ENCODE data around the gene HP. TPM values are rescaled to one million over a fixed set of nuclear protein-coding genes. Genes with fewer than 3 reads are reported as not detected.

HP gene
- total and polyA plus RNA-seq, 2 of the 4 experiments (the other 2 are of a cell fraction), result not detected

DNA sequence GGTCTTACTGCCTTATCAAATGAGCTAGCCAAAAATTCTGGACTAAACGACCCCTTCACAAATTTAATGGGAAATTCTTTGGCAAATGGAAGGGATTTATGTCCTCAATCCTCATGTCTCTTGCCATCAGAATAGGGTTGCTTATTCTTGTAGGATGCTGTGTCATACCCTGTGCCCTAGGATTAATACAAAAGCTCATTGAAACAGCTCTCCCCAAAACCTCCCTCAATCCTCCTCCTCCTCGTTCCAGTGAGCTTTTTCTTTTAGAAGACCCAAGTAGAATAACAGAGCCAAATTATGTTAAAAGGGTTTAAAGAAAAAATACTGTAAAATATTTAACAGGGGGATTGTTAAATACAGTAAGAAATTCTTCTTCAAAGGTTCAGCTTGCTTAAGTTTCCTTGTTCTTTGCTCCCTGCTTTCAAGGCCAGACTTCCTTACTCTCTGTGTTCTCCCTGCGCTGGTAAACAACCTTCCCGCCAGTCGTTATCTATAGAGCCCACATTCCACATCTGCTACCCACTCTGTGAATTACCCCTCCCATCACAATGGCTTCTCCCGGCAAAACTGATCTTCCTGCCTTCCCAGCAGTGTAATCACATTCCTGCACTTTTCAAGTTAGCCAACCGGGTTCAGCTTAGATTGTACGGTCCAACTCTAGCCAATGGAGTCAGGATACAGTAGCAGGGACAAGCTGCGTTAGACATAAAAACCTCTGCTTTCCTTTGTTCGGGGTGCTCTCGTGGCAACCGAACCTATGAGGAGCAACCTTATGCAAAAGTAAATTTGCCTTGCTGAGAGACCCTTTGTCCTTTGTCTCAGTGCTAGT is 18.4 kb downstream of the HP start (continued):
- TF ChIP-seq, protein P1, sequence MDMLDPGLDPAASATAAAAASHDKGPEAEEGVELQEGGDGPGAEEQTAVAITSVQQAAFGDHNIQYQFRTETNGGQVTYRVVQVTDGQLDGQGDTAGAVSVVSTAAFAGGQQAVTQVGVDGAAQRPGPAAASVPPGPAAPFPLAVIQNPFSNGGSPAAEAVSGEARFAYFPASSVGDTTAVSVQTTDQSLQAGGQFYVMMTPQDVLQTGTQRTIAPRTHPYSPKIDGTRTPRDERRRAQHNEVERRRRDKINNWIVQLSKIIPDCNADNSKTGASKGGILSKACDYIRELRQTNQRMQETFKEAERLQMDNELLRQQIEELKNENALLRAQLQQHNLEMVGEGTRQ (IDR thresholded peaks at IDR 0.05; ENCODE audit: low read depth, low read length), result no peak

DNA sequence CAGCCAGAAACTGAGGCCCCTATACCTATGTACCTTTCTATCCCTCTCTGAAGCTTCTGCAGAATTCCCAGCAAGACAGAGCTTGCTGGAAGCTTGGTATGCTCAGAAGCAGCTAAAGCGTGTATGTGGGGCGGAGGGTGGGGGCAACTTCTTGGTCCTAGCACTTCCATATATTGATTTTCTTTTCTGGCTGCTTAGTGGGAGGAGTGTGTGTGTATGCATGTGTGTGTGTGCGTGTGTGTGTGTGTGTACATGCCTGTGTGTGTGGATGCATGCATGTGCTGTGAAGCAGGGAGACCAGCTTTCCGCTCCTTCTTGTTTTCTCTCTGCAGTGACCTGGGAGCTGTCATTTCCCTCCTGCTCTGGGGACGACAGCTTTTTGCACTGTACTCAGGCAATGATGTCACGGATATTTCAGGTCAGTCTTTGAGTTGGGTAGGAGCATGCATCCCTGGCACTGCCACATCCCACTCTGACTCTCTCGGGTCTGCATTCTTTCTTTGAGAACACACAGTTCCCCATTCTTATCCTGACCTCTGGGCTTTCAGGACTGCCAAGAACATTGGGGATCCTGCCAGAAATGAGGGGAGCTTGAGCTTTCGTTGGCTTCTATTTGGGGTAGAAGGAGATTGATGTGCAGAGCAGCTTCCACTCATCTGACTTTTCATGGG is 19.4 kb downstream of the HP start:
- no peak overlapping the region for H2BK20ac ChIP-seq (ENCODE audit: low read depth, low read length)
- no peak overlapping the region for H2AK9ac ChIP-seq (replicated peaks; ENCODE audit: low read depth, low read length, poor library complexity)
- no peak overlapping the region for H2BK15ac ChIP-seq (ENCODE audit: low read depth, low read length)
- dilution Hi-C loops (cut with HindIII; ENCODE audit: low sequenced_read_pairs, unreplicated experiment), result no loop called here
- no peaks in the 10 kb centered on the region for H3K27me3 ChIP-seq (ENCODE audit: control insufficient read depth, insufficient read depth, low read length)
- peak; percentile 25 for ATAC-seq (ENCODE audit: low read depth)
- POLR2A ChIA-PET (ENCODE audit: unreplicated experiment), result no interaction called here
- no peaks in the 10 kb centered on the region for H3K9me3 ChIP-seq (ENCODE audit: control insufficient read depth, insufficient read depth, low read length)
- no peak overlapping the region for H2BK5ac ChIP-seq (ENCODE audit: low read depth, low read length, poor library complexity, severe bottlenecking)
- no peak overlapping the region for H3K4me3 ChIP-seq (ENCODE audit: insufficient read depth, low read depth, low read length)
- no peak overlapping the region for H3K27ac ChIP-seq (ENCODE audit: insufficient read depth, low read length)
- H4K5ac ChIP-seq (ENCODE audit: low read depth, low read length), result no peak overlapping the region
- H3K14ac ChIP-seq (replicated peaks; ENCODE audit: low read depth, low read length), result no peak overlapping the region
- CTCF ChIA-PET, result no interaction called here
- no peak overlapping the region for H3K4ac ChIP-seq (ENCODE audit: low read depth, low read length)
- no peak overlapping the region for H2AK5ac ChIP-seq (ENCODE audit: low read depth, low read length)
- DNase-seq, result no peak
- H3K23ac ChIP-seq (ENCODE audit: low read depth, low read length), result no peak overlapping the region
- H3K9ac ChIP-seq (ENCODE audit: low read depth, low read length), result no peak overlapping the region
- H2AFZ ChIP-seq (replicated peaks; ENCODE audit: low read length, poor library complexity), result peak overlapping the region; percentile 7
- H2BK120ac ChIP-seq (ENCODE audit: low read depth, low read length), result no peak overlapping the region
- WGBS, 2 experiments (ENCODE audit: extremely low coverage in 2 of 2, insufficient read length in 1 of 2), result 67% methylated on average over 6 of the region's 8 CpGs; no CpG with 5 or more reads in 1 of the 2 experiments
- no peaks in the 10 kb centered on the region for H3K4me1 ChIP-seq (ENCODE audit: control insufficient read depth, insufficient read depth, low read length)
- BruUV-seq (replicated peaks), result no TSS peak
- H3K79me1 ChIP-seq (ENCODE audit: low read depth in 1 of 2, low read length in 2 of 2), result no peaks in the 10 kb centered on the region
- H4K20me1 ChIP-seq (ENCODE audit: insufficient read depth, low read length), result no peaks in the 10 kb centered on the region
- no peak overlapping the region for H4K8ac ChIP-seq (ENCODE audit: low read depth in 2 of 2, low read length in 2 of 2)
- no peak overlapping the region for H3K18ac ChIP-seq (ENCODE audit: low read depth, low read length)
- intact Hi-C loops (cut with micrococcal nuclease), result no loop called here
- no peak overlapping the region for H3K4me2 ChIP-seq (ENCODE audit: low read depth, low read length)
- no peak overlapping the region for H4K91ac ChIP-seq (ENCODE audit: insufficient read depth, low read depth, low read length)
- in situ Hi-C loops (cut with MboI; ENCODE audit: low sequenced_read_pairs), result no loop called here
- peaks cover 3% of the 10 kb centered on the region; the same call in 1 of the 2 replicates for H3K9me1 ChIP-seq (ENCODE audit: insufficient read depth, low read length)
- H3K56ac ChIP-seq (ENCODE audit: extremely low read depth, insufficient read depth, low read length), result no peak overlapping the region
- no peaks in the 10 kb centered on the region for H3K36me3 ChIP-seq (ENCODE audit: control insufficient read depth, insufficient read depth, low read length)
- TF ChIP-seq MAZ (IDR thresholded peaks at IDR 0.05; ENCODE audit: borderline replicate concordance, low read depth, low read length) (no peak), BHLHE40 (IDR thresholded peaks at IDR 0.05; ENCODE audit: low read depth, low read length) (no peak), CEBPB (IDR thresholded peaks at IDR 0.05; ENCODE audit: low read depth, low read length) (no peak), SMC3 (IDR thresholded peaks at IDR 0.05; ENCODE audit: low read depth, low read length) (no peak), MXI1 (IDR thresholded peaks at IDR 0.05; ENCODE audit: borderline replicate concordance, low read depth, low read length) (no peak), CHD1 (IDR thresholded peaks at IDR 0.05; ENCODE audit: low read depth, low read length) (no peak)
- TF ChIP-seq, protein P1 (IDR thresholded peaks at IDR 0.05; ENCODE audit: low read depth, low read length), result no peak
- TF ChIP-seq, protein P2, sequence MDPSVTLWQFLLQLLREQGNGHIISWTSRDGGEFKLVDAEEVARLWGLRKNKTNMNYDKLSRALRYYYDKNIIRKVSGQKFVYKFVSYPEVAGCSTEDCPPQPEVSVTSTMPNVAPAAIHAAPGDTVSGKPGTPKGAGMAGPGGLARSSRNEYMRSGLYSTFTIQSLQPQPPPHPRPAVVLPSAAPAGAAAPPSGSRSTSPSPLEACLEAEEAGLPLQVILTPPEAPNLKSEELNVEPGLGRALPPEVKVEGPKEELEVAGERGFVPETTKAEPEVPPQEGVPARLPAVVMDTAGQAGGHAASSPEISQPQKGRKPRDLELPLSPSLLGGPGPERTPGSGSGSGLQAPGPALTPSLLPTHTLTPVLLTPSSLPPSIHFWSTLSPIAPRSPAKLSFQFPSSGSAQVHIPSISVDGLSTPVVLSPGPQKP (IDR thresholded peaks at IDR 0.05; ENCODE audit: borderline replicate concordance, low read depth, low read length), result no peak
- TF ChIP-seq, protein P3, sequence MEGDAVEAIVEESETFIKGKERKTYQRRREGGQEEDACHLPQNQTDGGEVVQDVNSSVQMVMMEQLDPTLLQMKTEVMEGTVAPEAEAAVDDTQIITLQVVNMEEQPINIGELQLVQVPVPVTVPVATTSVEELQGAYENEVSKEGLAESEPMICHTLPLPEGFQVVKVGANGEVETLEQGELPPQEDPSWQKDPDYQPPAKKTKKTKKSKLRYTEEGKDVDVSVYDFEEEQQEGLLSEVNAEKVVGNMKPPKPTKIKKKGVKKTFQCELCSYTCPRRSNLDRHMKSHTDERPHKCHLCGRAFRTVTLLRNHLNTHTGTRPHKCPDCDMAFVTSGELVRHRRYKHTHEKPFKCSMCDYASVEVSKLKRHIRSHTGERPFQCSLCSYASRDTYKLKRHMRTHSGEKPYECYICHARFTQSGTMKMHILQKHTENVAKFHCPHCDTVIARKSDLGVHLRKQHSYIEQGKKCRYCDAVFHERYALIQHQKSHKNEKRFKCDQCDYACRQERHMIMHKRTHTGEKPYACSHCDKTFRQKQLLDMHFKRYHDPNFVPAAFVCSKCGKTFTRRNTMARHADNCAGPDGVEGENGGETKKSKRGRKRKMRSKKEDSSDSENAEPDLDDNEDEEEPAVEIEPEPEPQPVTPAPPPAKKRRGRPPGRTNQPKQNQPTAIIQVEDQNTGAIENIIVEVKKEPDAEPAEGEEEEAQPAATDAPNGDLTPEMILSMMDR (conservative IDR thresholded peaks at IDR 0.05; ENCODE audit: low read depth, low read length), result no peak

Data from IMR-90 (cell line).